GM21825 (cell line): Measurements from ENCODE around the gene CEP350.

ENCODE experiments used
- ATAC-seq: cut with Tn5 transposase; IDR thresholded peaks from one replicate; pipeline ENCODE4 v1.9.1; 2021; ENCODE audit warnings: mild to moderate bottlenecking, moderate library complexity; ENCODE audit not compliant: unreplicated experiment

The CEP350 gene

GRCh38 chr1:179954493-179955286, at the start of gene CEP350:
CEP350 (plus strand) TSS chr1:179954810; CDS start chr1:179986182, 31,372 bp downstream.
- ATAC-seq, result peak; percentile 94

- no peak for ATAC-seq
Measured at GRCh38 chr1:179910934-179911333, 43.7 kb upstream of the CEP350 start.

- no peak for ATAC-seq
Measured at GRCh38 chr1:179911812-179912211, 42.8 kb upstream of the CEP350 start.

GRCh38 chr1:179917601-179918429, 36.8 kb upstream of the CEP350 start:
- ATAC-seq, result no peak

- no peak for ATAC-seq
Measured at GRCh38 chr1:179921472-179921871, 33.1 kb upstream of the CEP350 start.

GRCh38 chr1:179921981-179922872, 32.4 kb upstream of the CEP350 start:
- ATAC-seq, result no peak

- no peak for ATAC-seq
Measured at GRCh38 chr1:179923029-179923428, 31.6 kb upstream of the CEP350 start.

- no peak for ATAC-seq
Measured at GRCh38 chr1:179924268-179924667, 30.3 kb upstream of the CEP350 start.

- no peak for ATAC-seq
Measured at GRCh38 chr1:179925302-179925701, 29.3 kb upstream of the CEP350 start.

- no peak for ATAC-seq
Measured at GRCh38 chr1:179925922-179926849, 28.4 kb upstream of the CEP350 start.

GRCh38 chr1:179926850-179927205, 27.8 kb upstream of the CEP350 start:
- no peak for ATAC-seq

GRCh38 chr1:179929955-179930798, 24.4 kb upstream of the CEP350 start:
- no peak for ATAC-seq

GRCh38 chr1:179930867-179931266, 23.7 kb upstream of the CEP350 start:
- ATAC-seq, result no peak

GRCh38 chr1:179933219-179933618, 21.4 kb upstream of the CEP350 start:
- ATAC-seq, result no peak

GRCh38 chr1:179935909-179936496, 18.6 kb upstream of the CEP350 start:
- ATAC-seq, result no peak

- no peak for ATAC-seq
Measured at GRCh38 chr1:179937668-179938254, 16.8 kb upstream of the CEP350 start.

- no peak for ATAC-seq
Measured at GRCh38 chr1:179938752-179939151, 15.9 kb upstream of the CEP350 start.

GRCh38 chr1:179939941-179940340, 14.7 kb upstream of the CEP350 start:
- ATAC-seq, result no peak
